Liver (tissue), 2 donors: ENCODE measurements around the gene ZDHHC19.

Experiments used
- YY1 ChIP-seq: IDR thresholded peaks from 2 replicates; pipeline ENCODE4 v1.6.1; 2016; ENCODE audit warnings: antibody characterized with exemption, mild to moderate bottlenecking
- TF ChIP-seq, protein P1 (sequence below): fragments of 150-350 bp; IDR thresholded peaks from 2 replicates; pipeline ENCODE4 v1.5.1; 2017; ENCODE audit warnings: improper control_type of control experiment, low read depth, low read length; ENCODE audit not compliant: missing input control
- donor health status: healthy.

DNA sequence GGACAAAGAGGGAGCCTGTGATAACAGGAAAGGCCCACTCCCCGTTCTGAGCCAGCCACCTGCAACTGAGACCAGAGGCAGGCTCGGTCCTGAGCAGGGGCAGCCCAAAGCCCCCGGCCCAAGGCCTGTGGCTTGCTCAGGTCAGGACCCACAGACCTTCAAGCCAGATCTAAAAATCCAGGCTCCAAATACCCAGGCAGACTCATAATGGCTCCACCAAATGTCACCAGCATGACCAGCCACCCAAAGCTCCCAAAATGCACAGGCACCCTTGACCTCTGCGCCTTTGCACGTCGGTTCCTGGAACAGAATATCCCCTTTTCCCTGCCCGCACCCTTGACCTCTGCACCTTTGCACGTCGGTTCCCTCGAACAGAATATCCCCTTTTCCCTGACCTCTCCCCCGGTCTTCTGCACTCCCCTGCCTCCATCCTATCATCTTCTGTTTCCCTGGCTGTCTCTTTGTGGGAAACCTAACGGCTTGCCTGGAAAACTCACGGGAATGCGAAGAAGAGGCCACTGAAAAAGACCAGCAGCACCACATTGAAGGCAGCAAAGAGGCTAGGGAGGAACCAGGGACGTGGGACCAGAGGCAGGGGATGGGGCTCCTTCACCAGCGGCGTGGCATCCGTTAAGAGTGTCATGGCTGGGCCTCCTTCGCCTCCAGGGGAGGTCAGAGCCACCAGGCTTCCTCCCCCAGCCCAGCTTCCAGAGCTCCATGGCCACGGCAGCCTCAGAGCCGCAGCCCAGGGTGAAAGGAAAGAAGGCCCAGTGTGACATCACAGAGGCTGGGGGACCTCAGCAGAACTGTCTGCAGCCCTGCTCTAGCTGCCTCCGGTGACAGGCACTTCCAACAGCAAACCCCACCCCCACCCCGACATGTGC lies at the start of gene ZDHHC19:
- TF ChIP-seq YY1, result no peak
- TF ChIP-seq, protein P1, sequence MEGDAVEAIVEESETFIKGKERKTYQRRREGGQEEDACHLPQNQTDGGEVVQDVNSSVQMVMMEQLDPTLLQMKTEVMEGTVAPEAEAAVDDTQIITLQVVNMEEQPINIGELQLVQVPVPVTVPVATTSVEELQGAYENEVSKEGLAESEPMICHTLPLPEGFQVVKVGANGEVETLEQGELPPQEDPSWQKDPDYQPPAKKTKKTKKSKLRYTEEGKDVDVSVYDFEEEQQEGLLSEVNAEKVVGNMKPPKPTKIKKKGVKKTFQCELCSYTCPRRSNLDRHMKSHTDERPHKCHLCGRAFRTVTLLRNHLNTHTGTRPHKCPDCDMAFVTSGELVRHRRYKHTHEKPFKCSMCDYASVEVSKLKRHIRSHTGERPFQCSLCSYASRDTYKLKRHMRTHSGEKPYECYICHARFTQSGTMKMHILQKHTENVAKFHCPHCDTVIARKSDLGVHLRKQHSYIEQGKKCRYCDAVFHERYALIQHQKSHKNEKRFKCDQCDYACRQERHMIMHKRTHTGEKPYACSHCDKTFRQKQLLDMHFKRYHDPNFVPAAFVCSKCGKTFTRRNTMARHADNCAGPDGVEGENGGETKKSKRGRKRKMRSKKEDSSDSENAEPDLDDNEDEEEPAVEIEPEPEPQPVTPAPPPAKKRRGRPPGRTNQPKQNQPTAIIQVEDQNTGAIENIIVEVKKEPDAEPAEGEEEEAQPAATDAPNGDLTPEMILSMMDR, result no peak
